LNCAP (cell line): Measurements from ENCODE around the gene PARD3B.

ENCODE experiments used
- CTCF ChIP-seq: fragments of 450-650 bp; IDR thresholded peaks from 2 replicates; pipeline ENCODE4 v1.5.1; 2017; ENCODE audit warnings: mild to moderate bottlenecking

Gene PARD3B

GRCh38 chr2:205284334-205284733, 739.1 kb downstream of the PARD3B start:
- TF ChIP-seq CTCF: no peak

- no peak for TF ChIP-seq CTCF
These were observed 742.0 kb downstream of the PARD3B start for GRCh38 chr2:205287316-205287715.

GRCh38 chr2:205288686-205289085, 743.4 kb downstream of the PARD3B start:
- TF ChIP-seq CTCF: no peak

- no peak for TF ChIP-seq CTCF
These were observed 745.0 kb downstream of the PARD3B start for GRCh38 chr2:205290299-205290698.

- TF ChIP-seq CTCF: no peak
These were observed 747.5 kb downstream of the PARD3B start for GRCh38 chr2:205292665-205293295.

GRCh38 chr2:205293559-205293958, 748.3 kb downstream of the PARD3B start:
- no peak for TF ChIP-seq CTCF

- no peak for TF ChIP-seq CTCF
These were observed 751.7 kb downstream of the PARD3B start for GRCh38 chr2:205296959-205297358.

- TF ChIP-seq CTCF: no peak
These were observed 752.1 kb downstream of the PARD3B start for GRCh38 chr2:205297368-205297767.
